GOT3 (cell line): ENCODE measurements around the gene MAGEB4.
"Not testable (repeated sequence)": the region's sequence is repeated elsewhere in the genome, so short reads cannot be mapped to it uniquely, and the experiment has no call there.

Experiments
- DNase-seq: peaks from one replicate; lab custom pipeline; 2025; ENCODE audit warnings: mixed read lengths; lab: John Stamatoyannopoulos, UW

The MAGEB4 gene

GRCh38 chrX:30241724-30242415, at the start of gene MAGEB4:
TSS of gene MAGEB4 (plus strand) at chrX:30242000. CDS start at chrX:30242136, 136 bp downstream.
- no peak for DNase-seq

GRCh38 chrX:30193910-30194309, 47.9 kb upstream of the MAGEB4 start:
- not testable (repeated sequence) for DNase-seq

GRCh38 chrX:30196322-30196721, 45.5 kb upstream of the MAGEB4 start:
- no peak for DNase-seq

- no peak for DNase-seq
These were observed 29.6 kb upstream of the MAGEB4 start for GRCh38 chrX:30212172-30212571.

GRCh38 chrX:30215357-30215843, 26.4 kb upstream of the MAGEB4 start, which contains the start of gene MAGEB2:
TSS of gene MAGEB2 (plus strand) at chrX:30215563. CDS start at chrX:30218581, 3,018 bp downstream.
- DNase-seq, result no peak

- DNase-seq, result no peak
These were observed 24.3 kb upstream of the MAGEB4 start for GRCh38 chrX:30217465-30217864.

- no peak for DNase-seq
These were observed 22.4 kb upstream of the MAGEB4 start for GRCh38 chrX:30219372-30219771.

- DNase-seq, result no peak
These were observed 21.1 kb upstream of the MAGEB4 start for GRCh38 chrX:30220661-30221060.

GRCh38 chrX:30224536-30224935, 17.3 kb upstream of the MAGEB4 start:
- no peak for DNase-seq

GRCh38 chrX:30228526-30228925, 13.3 kb upstream of the MAGEB4 start:
- DNase-seq, result no peak

GRCh38 chrX:30230395-30230794, 11.4 kb upstream of the MAGEB4 start, which contains the start of gene MAGEB3:
TSS of gene MAGEB3 (plus strand) at chrX:30230657. CDS start at chrX:30235925, 5,268 bp downstream.
- DNase-seq, result no peak

- DNase-seq, result no peak
These were observed 5.1 kb downstream of the MAGEB4 start, which contains the start of gene MAGEB1 for GRCh38 chrX:30246769-30247489. TSS of gene MAGEB1 (plus strand) at chrX:30247146. CDS start at chrX:30250494, 3,348 bp downstream.

- DNase-seq, result no peak
These were observed 7.1 kb downstream of the MAGEB4 start for GRCh38 chrX:30248854-30249253.

GRCh38 chrX:30253257-30253656, 11.5 kb downstream of the MAGEB4 start:
- no peak for DNase-seq

- no peak for DNase-seq
These were observed 18.1 kb downstream of the MAGEB4 start for GRCh38 chrX:30259927-30260326.

- no peak for DNase-seq
These were observed 19.2 kb downstream of the MAGEB4 start for GRCh38 chrX:30261012-30261411.

- DNase-seq, result no peak
These were observed 21.0 kb downstream of the MAGEB4 start for GRCh38 chrX:30262763-30263162.

GRCh38 chrX:30270639-30271038, 28.8 kb downstream of the MAGEB4 start:
- DNase-seq, result no peak

- DNase-seq, result no peak
These were observed 33.7 kb downstream of the MAGEB4 start for GRCh38 chrX:30275498-30275897.

GRCh38 chrX:30278365-30278764, 36.6 kb downstream of the MAGEB4 start:
- no peak for DNase-seq

- no peak for DNase-seq
These were observed 38.6 kb downstream of the MAGEB4 start for GRCh38 chrX:30280428-30280827.

GRCh38 chrX:30282527-30282926, 40.7 kb downstream of the MAGEB4 start:
- DNase-seq, result no peak
